Tongue (tissue), 2 donors: ENCODE data around the gene USP9X. TPM values are rescaled to one million over a fixed set of nuclear protein-coding genes. Genes with fewer than 3 reads are reported as not detected.
A peak's percentile ranks its signal among the peaks of the same experiment; 100 is the strongest.
"Not testable (repeated sequence)": the region's sequence is repeated elsewhere in the genome, so short reads cannot be mapped to it uniquely, and the experiment has no call there.

ENCODE experiments used
- DNase-seq: peaks from one replicate; pipeline ENCODE4 v3.0.0-alpha.2; 2015
- total RNA-seq: library from RNA; depleted of rRNA; stranded (reverse); fragments of >200 nt; gene quantifications from one replicate; pipeline ENCODE4 v1.2.3, GENCODE V29; 2014

Gene USP9X
- 198 TPM for total RNA-seq

DNA sequence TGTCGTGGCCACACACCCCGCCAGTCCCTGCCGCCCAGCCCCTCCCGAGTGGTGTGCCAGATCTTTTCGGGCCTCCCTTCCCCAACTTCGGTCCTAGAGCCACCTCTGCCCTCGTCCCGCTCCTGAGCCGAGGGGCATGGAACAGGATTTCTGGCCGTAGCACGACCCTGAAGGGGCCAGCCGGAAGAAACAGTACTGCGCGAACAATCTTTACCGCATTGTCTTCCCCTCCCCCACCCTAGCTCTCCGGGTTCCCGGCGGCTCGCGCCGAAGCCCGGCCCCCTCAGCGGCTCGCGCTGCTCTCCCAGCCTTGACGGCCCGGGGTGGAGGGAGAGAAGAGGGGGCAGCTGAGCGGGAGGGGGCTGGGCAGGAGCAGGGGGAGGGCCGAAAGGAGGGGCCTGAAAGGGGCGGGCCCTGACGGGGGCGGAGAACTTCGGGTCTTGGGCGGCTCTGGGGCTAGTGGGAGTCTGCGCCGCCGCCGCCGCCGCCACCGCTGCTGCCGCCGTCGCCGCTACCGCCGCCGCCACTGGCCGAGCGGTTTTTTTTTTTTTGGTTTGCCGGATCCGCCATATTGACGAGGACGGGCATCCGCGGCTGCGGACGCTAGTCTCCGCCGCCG, at the start of gene USP9X:
USP9X (plus strand) TSS at position 553 of the 619 bp plus-strand sequence. CDS start 38,184 bp downstream, outside the sequence.
- DNase-seq, result peak; percentile 94

- no peak for DNase-seq
These were observed 49.7 kb upstream of the USP9X start for GRCh38 chrX:41035582-41035981.

GRCh38 chrX:41036668-41037326, 48.4 kb upstream of the USP9X start:
- no peak for DNase-seq

DNA sequence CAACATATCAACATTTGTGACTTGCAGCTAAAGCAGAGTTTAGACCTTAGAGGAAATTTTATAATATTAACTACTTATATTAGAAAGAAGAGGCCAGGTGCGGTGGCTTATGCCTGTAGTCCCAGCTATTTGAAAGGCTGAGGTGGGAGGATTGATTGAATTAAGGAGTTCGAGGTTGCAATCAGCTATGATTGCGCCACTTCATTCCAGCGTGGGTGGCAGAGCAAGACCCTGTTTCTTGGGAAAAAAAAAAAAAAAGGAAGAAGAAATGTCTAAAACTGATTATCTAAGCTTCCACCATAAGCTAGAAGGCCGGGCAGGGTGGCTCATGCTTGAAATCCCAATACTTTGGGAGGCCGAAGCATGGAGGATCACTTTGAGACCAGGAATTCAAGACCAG, 42.0 kb upstream of the USP9X start:
- DNase-seq, result no peak

GRCh38 chrX:41043674-41044345, 41.4 kb upstream of the USP9X start:
- DNase-seq, result no peak

DNA sequence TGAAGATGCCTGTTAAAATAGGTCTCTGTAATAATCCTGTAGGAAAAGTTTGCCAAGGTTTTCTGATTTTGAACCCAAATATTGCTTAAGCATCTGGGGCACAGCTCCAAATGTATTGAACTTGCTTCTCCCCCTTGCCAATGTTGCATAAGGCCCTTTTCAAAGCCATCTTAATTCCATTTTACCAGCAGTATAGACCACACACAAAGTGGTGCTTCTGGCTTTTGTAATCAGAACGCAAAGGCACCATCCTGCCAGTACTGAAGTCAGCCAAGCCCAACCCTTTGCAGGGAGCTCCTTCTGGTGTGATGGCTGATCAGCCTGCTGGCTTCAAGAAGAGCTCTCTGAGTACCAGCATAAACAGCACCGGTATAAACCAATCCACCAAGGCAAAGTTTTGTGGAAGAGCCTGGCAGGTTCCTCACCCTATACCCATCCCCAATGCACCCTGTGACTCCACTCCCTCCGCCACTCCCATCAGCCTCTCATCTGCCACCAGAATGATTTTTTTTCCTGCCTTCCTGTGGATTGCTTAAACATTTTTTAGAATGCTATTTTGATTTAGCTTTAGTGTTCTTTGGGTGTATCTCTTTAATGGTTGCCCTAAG, 39.2 kb upstream of the USP9X start:
- DNase-seq, result peak; percentile 52

- no peak for DNase-seq
These were observed 37.2 kb upstream of the USP9X start for GRCh38 chrX:41047878-41048534.

GRCh38 chrX:41050359-41050758, 34.9 kb upstream of the USP9X start:
- no peak for DNase-seq

DNA sequence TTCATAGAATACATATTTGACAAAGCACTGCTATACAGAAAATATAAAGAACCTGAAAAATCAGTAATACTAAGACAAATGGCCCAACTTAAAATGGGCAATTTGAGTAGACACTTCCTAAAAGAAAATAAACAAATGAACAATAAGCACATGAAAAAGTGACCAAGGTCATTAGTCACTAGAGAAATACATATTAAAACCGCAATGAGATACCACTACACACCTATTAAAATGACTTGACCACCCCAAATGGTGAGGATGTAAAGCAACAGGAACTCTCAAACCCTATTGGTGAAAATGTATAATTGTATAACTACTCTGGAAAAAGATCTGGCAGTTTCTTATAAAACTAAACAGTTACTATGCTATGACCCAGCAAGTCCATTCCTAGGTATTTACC, 34.0 kb upstream of the USP9X start:
- DNase-seq, result no peak

- DNase-seq, result no peak
These were observed 29.5 kb upstream of the USP9X start for GRCh38 chrX:41055740-41056139.

GRCh38 chrX:41063276-41063675, 22.0 kb upstream of the USP9X start:
- DNase-seq, result not testable (repeated sequence)

GRCh38 chrX:41064018-41064417, 21.2 kb upstream of the USP9X start:
- DNase-seq, result no peak

DNA sequence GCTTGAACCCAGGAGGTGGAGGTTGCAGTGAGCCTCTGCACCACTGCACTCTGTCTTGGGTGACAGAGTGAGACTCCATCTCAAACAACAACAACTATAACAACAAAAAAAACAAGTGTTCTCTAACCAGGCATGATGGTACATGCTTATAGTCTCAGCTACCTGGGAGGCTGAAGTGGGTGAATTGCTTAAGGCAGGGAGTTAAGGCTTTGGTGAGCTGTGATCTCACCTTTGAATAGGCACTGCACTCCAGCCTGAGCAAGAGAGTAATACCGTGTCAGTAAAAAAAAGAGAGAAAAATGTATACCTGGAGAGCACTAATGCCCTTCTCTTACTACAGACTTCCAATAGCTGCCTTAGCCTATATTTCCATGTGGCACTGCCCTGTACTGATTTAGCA, 18.9 kb upstream of the USP9X start:
- DNase-seq, result no peak

DNA sequence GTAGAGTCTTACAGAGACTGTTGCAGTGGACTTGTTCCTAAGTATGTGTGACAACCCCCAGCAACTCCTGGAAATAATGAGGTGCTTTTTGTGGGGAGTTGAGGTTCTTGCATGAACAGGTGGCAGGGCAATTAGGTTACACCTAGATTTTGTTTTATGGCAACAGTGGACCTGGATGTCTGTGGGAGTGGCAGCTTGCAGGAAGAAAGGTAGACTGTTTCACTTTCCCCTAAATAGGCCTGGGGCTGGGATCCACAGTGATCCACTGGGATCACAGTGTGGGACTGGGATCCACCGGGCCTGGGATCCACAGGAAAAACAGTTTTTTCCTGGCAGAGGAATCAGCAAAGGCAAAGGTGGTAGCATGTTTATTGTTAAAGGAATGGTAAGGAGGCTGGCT, 18.3 kb upstream of the USP9X start:
- no peak for DNase-seq

DNA sequence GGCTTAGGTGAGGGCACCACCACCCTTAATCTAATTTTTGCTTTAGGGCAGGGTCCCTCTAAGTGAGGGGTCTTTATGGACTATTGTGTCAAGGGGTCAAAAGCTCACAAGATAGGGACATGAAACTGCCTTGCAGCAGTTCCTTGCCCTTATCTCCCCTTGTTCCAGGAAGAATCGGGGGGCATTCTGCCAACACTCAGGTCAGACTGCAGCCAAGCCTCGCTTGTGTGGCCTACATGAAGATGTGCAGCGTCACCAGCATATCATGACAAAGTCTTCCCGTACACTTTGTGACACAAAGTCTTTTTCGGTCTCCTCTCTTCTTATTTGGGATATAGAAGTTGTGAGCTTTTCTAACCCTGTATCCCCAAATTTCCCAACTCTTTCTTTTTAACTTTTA, 17.5 kb upstream of the USP9X start:
- no peak for DNase-seq

DNA sequence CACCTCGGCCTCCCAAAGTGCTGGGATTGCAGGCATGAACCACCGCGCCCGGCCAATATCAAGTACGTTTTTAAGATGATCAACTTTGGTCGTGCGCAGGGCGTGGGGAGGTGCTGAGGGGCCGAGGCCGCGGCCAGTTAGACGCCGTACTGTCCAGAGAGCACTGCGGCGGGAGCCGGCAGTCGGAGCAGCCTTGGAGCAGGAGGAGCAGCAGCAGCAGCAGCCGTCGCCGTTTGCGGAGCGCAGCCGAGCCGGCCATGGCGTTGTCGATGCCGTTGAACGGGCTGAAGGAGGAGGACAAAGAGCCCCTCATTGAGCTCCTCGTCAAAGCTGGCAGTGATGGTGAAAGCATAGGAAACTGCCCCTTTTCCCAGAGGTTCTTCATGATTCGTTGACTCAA, 8.5 kb upstream of the USP9X start:
- no peak for DNase-seq

GRCh38 chrX:41081821-41082220, 3.4 kb upstream of the USP9X start:
- DNase-seq, result no peak

GRCh38 chrX:41082783-41083182, 2.5 kb upstream of the USP9X start:
- DNase-seq, result no peak

GRCh38 chrX:41084044-41084892, 977 bp upstream of the USP9X start:
- DNase-seq, result peak; percentile 97

GRCh38 chrX:41085512-41085877, 250 bp downstream of the USP9X start:
- peak; percentile 59 for DNase-seq

GRCh38 chrX:41085878-41086626, 807 bp downstream of the USP9X start:
- DNase-seq, result peak; percentile 75
